ENCODE data around the gene DYRK3.
A peak's percentile ranks its signal among the peaks of the same experiment; 100 is the strongest.

DYRK3 gene

GRCh38 chr1:206676499-206676898, 41.2 kb downstream of the DYRK3 start:
- H3K36me3 ChIP-seq (ENCODE audit: control insufficient read depth, low read length), result no peaks in the 10 kb centered on the region
- H3K4me2 ChIP-seq (ENCODE audit: low read length), result peak overlapping the region; percentile 12; the same call in 1 of the 2 replicates
- H4K20me1 ChIP-seq (ENCODE audit: control insufficient read depth, insufficient read depth, low read depth, low read length), result no peaks in the 10 kb centered on the region
- peaks cover 70% of the 10 kb centered on the region for H3K4me1 ChIP-seq (ENCODE audit: control insufficient read depth, low read length)
- H3K27ac ChIP-seq (ENCODE audit: low read depth, low read length), result no peak overlapping the region
- no peaks in the 10 kb centered on the region for H3K27me3 ChIP-seq (ENCODE audit: control insufficient read depth, low read length)
- H3K79me2 ChIP-seq (ENCODE audit: control insufficient read depth, low read length), result no peaks in the 10 kb centered on the region
- no peaks in the 10 kb centered on the region for H3K9me2 ChIP-seq (replicated peaks; ENCODE audit: control insufficient read depth, low read length)
- no peak for TF ChIP-seq EZH2phosphoT487 (IDR thresholded peaks at IDR 0.05; ENCODE audit: borderline replicate concordance, low read length)
- TF ChIP-seq, protein P1, sequence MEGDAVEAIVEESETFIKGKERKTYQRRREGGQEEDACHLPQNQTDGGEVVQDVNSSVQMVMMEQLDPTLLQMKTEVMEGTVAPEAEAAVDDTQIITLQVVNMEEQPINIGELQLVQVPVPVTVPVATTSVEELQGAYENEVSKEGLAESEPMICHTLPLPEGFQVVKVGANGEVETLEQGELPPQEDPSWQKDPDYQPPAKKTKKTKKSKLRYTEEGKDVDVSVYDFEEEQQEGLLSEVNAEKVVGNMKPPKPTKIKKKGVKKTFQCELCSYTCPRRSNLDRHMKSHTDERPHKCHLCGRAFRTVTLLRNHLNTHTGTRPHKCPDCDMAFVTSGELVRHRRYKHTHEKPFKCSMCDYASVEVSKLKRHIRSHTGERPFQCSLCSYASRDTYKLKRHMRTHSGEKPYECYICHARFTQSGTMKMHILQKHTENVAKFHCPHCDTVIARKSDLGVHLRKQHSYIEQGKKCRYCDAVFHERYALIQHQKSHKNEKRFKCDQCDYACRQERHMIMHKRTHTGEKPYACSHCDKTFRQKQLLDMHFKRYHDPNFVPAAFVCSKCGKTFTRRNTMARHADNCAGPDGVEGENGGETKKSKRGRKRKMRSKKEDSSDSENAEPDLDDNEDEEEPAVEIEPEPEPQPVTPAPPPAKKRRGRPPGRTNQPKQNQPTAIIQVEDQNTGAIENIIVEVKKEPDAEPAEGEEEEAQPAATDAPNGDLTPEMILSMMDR (IDR thresholded peaks at IDR 0.05; ENCODE audit: low read depth, low read length, poor library complexity, severe bottlenecking), result no peak
- peaks cover 25% of the 10 kb centered on the region for H3F3A ChIP-seq (ENCODE audit: control insufficient read depth, insufficient read depth)
- H3K4me3 ChIP-seq (ENCODE audit: low read length), result no peak overlapping the region
- H3K9me3 ChIP-seq (ENCODE audit: control insufficient read depth, insufficient read depth, low read length), result no peaks in the 10 kb centered on the region

DNA sequence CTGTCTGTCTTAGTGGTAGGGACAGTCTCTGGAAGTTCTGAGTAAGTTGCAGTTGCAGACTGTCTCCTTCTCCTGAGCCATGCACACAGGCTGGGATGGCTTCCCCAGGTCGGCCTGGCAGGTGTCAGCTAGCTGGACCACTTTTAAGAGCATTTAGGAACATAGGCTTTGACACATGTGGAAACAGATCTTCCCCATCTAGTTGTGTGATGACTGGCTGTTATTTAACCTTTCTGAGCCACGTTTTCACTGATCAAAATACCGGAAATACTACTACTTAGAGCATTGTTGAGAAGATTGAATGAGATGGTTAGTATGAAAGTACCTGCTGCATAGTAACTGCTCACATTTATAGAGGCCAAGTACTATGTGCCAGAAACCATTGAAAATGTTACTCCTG, 43.2 kb downstream of the DYRK3 start:
- Histone ChIP-seq H3K9me3 (ENCODE audit: control insufficient read depth, insufficient read depth, low read length) (no peaks in the 10 kb centered on the region), H3K79me2 (ENCODE audit: control insufficient read depth, low read length) (no peaks in the 10 kb centered on the region), H3K27ac (ENCODE audit: low read depth, low read length) (no peak overlapping the region), H3F3A (ENCODE audit: control insufficient read depth, insufficient read depth) (peaks cover 26% of the 10 kb centered on the region), H3K4me1 (ENCODE audit: control insufficient read depth, low read length) (peaks cover 70% of the 10 kb centered on the region), H3K36me3 (ENCODE audit: control insufficient read depth, low read length) (no peaks in the 10 kb centered on the region), H3K9me2 (replicated peaks; ENCODE audit: control insufficient read depth, low read length) (no peaks in the 10 kb centered on the region), H3K27me3 (ENCODE audit: control insufficient read depth, low read length) (no peaks in the 10 kb centered on the region), H3K4me3 (ENCODE audit: low read length) (peak overlapping the region; percentile 60; the same call in 1 of the 2 replicates), H3K4me2 (ENCODE audit: low read length) (peak overlapping the region; percentile 79), H4K20me1 (ENCODE audit: control insufficient read depth, insufficient read depth, low read depth, low read length) (no peaks in the 10 kb centered on the region)
- TF ChIP-seq, protein P1 (IDR thresholded peaks at IDR 0.05; ENCODE audit: low read depth, low read length, poor library complexity, severe bottlenecking), result no peak
- TF ChIP-seq EZH2phosphoT487 (IDR thresholded peaks at IDR 0.05; ENCODE audit: borderline replicate concordance, low read length), result no peak

GRCh38 chr1:206679738-206680211, 44.4 kb downstream of the DYRK3 start:
- peaks cover 79% of the 10 kb centered on the region for H3K4me1 ChIP-seq (ENCODE audit: control insufficient read depth, low read length)

More at GRCh38 chr1:206679738-206680211, 44.4 kb downstream of the DYRK3 start:
- Histone ChIP-seq H3K4me2 (ENCODE audit: low read length) (peak overlapping the region; percentile 79), H3K4me3 (ENCODE audit: low read length) (peak overlapping the region; percentile 60), H3F3A (ENCODE audit: control insufficient read depth, insufficient read depth) (peaks cover 26% of the 10 kb centered on the region), H3K27me3 (ENCODE audit: control insufficient read depth, low read length) (no peaks in the 10 kb centered on the region), H3K27ac (ENCODE audit: low read depth, low read length) (peak overlapping the region; percentile 43), H4K20me1 (ENCODE audit: control insufficient read depth, insufficient read depth, low read depth, low read length) (no peaks in the 10 kb centered on the region), H3K9me3 (ENCODE audit: control insufficient read depth, insufficient read depth, low read length) (no peaks in the 10 kb centered on the region), H3K36me3 (ENCODE audit: control insufficient read depth, low read length) (no peaks in the 10 kb centered on the region), H3K9me2 (replicated peaks; ENCODE audit: control insufficient read depth, low read length) (no peaks in the 10 kb centered on the region), H3K79me2 (ENCODE audit: control insufficient read depth, low read length) (no peaks in the 10 kb centered on the region)
- TF ChIP-seq, protein P1 (IDR thresholded peaks at IDR 0.05; ENCODE audit: low read depth, low read length, poor library complexity, severe bottlenecking), result no peak
